Measurements from ENCODE around the gene GLCE.

Gene GLCE

DNA sequence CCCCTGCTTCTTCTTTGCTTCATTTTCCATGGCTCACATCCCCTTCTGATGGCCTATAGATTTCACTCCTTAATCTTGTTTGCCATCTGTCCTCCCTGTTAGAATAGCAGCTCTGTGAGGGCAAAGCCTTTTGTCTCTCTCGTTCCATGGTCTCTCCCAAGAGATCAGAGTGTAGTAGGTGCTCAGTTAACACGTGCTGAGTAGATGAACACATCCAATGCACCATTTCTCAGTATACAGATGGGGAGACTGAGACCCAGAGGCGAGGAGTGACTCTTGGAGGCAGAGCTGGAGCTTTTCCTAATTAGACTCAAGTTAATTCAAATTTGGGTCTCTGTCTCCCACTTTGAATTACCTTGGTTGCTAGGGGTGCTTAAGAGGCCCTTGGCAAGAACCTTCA, 142.5 kb downstream of the GLCE start:
- DNase-seq, result no peak
- in situ Hi-C loops (cut with HindIII; ENCODE audit: low pct_ligation_motif_present, low pct_unique_long_range_greater_than_20kb, low sequenced_read_pairs), result no loop called here

GRCh38 chr15:69303337-69304181, 143.1 kb downstream of the GLCE start:
- in situ Hi-C loops (cut with HindIII; ENCODE audit: low pct_ligation_motif_present, low pct_unique_long_range_greater_than_20kb, low sequenced_read_pairs), result no loop called here
- DNase-seq, result peak; percentile 28

GRCh38 chr15:69304182-69304545, 143.7 kb downstream of the GLCE start:
- peak; percentile 86 for DNase-seq

GRCh38 chr15:69305204-69305931, 144.9 kb downstream of the GLCE start:
- peak; percentile 89 for DNase-seq
- in situ Hi-C loops (cut with HindIII; ENCODE audit: low pct_ligation_motif_present, low pct_unique_long_range_greater_than_20kb, low sequenced_read_pairs), result no loop called here

More at GRCh38 chr15:69304182-69304545, 143.7 kb downstream of the GLCE start:
- in situ Hi-C loops (cut with HindIII; ENCODE audit: low pct_ligation_motif_present, low pct_unique_long_range_greater_than_20kb, low sequenced_read_pairs), result no loop called here

GRCh38 chr15:69305933-69306568, 145.6 kb downstream of the GLCE start:
- DNase-seq, result no peak
- in situ Hi-C loops (cut with HindIII; ENCODE audit: low pct_ligation_motif_present, low pct_unique_long_range_greater_than_20kb, low sequenced_read_pairs), result no loop called here

GRCh38 chr15:69307939-69308338, 147.5 kb downstream of the GLCE start:
- in situ Hi-C loops (cut with HindIII; ENCODE audit: low pct_ligation_motif_present, low pct_unique_long_range_greater_than_20kb, low sequenced_read_pairs), result no loop called here
- no peak for DNase-seq

- in situ Hi-C loops (cut with HindIII; ENCODE audit: low pct_ligation_motif_present, low pct_unique_long_range_greater_than_20kb, low sequenced_read_pairs), result no loop called here
- no peak for DNase-seq
Measured at GRCh38 chr15:69308949-69309348, 148.5 kb downstream of the GLCE start.

DNA sequence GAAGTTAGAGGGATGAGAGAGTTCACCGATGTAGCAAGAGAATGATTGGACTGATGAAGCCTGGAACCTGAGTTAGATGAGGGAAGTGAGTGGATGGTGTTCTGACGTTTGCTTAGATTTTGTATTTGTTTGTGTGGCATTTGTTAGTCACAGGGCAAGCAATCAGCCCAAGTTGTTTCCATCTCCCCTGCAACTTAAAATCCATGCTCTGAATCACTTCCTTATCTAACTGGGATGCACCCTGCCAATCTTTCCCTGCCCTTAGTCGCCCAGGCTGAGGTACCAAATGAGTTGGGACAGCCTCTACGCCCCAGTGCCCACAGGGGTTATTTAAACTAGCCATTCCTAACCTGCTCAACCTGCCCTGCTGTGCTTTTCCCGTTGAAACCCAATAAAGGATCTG, 150.9 kb downstream of the GLCE start:
- in situ Hi-C loops (cut with HindIII; ENCODE audit: low pct_ligation_motif_present, low pct_unique_long_range_greater_than_20kb, low sequenced_read_pairs), result no loop called here
- no peak for DNase-seq

GRCh38 chr15:69313432-69314000, 153.1 kb downstream of the GLCE start:
- in situ Hi-C loops (cut with HindIII; ENCODE audit: low pct_ligation_motif_present, low pct_unique_long_range_greater_than_20kb, low sequenced_read_pairs), result no loop called here

GRCh38 chr15:69314131-69314530, 153.7 kb downstream of the GLCE start:
- no peak for DNase-seq
- in situ Hi-C loops (cut with HindIII; ENCODE audit: low pct_ligation_motif_present, low pct_unique_long_range_greater_than_20kb, low sequenced_read_pairs), result no loop called here

More at GRCh38 chr15:69313432-69314000, 153.1 kb downstream of the GLCE start:
- DNase-seq, result no peak

GRCh38 chr15:69314736-69315135, 154.3 kb downstream of the GLCE start:
- in situ Hi-C loops (cut with HindIII; ENCODE audit: low pct_ligation_motif_present, low pct_unique_long_range_greater_than_20kb, low sequenced_read_pairs), result no loop called here
- DNase-seq, result no peak

GRCh38 chr15:69315402-69316110, 155.1 kb downstream of the GLCE start:
- DNase-seq, result no peak
- in situ Hi-C loops (cut with HindIII; ENCODE audit: low pct_ligation_motif_present, low pct_unique_long_range_greater_than_20kb, low sequenced_read_pairs), result no loop called here

GRCh38 chr15:69316291-69316690, 155.9 kb downstream of the GLCE start:
- no peak for DNase-seq
- in situ Hi-C loops (cut with HindIII; ENCODE audit: low pct_ligation_motif_present, low pct_unique_long_range_greater_than_20kb, low sequenced_read_pairs), result no loop called here

DNA sequence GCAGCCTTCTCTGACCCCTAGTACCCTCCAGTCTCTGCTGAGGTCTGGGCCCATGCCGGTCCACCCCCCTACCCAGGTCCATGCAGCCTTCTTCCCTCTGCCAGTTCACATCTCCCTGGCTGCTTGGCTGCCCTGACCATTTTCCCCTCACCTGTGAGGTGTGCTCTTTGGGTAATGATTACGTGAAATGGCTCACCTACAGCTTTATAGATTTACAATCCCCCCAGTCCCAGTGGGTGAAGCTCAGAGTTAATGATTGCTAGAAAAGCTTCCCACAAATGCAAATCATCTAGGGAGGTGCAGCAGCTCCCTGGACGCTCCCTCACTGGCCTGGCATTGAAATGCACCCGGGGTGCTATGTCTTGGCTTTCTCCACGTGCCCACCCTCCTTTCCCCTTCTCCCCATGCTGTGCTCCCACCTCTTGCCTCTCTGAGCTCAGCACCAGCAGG, 157.0 kb downstream of the GLCE start:
- in situ Hi-C loops (cut with HindIII; ENCODE audit: low pct_ligation_motif_present, low pct_unique_long_range_greater_than_20kb, low sequenced_read_pairs), result no loop called here
- peak; percentile 11 for DNase-seq

- DNase-seq, result no peak
- in situ Hi-C loops (cut with HindIII; ENCODE audit: low pct_ligation_motif_present, low pct_unique_long_range_greater_than_20kb, low sequenced_read_pairs), result no loop called here
Measured at GRCh38 chr15:69318033-69318432, 157.6 kb downstream of the GLCE start.

DNA sequence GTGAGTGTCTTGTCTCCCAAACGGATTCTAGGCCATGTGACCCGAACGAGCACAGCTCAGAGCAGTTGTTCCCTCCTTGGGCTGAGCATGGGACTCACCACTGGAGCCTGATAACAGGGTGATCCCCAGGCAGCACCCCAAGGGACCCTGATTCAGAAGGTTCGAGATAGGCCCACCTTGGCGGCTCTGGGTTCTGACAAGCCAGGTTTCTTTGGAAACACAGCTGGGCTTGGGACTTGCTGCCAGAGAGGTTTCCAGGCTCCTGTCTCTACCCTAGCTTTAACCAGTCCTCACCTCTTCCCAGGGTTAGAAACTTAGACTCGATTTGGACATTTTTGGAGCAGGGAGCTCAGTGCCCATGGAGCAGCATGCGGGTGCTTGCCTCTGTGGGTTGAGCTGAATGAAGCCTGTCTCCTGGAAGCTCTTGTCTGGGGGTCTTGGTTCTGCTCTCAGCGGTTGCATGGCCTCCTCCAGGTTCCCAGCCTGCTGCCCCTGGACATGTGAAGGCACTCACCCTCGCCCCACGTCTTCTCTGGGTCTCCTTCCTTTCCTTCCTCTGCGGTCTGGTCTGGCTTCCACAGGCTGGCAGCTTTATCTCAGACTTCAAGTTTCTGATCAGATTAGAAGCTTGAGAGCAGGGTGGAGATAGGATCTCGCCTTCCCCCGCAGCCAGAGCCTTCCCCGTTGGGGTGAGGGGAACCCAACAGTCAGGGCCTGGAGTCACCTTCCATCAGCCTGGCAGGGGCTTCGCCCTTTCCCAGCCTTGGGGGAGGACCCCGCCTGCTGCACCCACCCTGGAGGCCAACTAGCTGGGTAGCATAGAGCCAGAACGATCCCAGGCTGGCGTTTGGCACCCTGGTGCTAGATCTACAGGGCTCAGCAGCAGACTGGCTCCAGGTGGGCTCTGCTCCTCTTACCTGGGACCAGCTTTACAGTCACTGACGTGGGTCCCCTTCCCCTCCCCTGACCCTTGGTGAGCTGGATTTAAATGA, 159.2 kb downstream of the GLCE start:
- DNase-seq, result no peak
- in situ Hi-C loops (cut with HindIII; ENCODE audit: low pct_ligation_motif_present, low pct_unique_long_range_greater_than_20kb, low sequenced_read_pairs), result no loop called here

- DNase-seq, result no peak
- in situ Hi-C loops (cut with HindIII; ENCODE audit: low pct_ligation_motif_present, low pct_unique_long_range_greater_than_20kb, low sequenced_read_pairs), result no loop called here
Measured at GRCh38 chr15:69320977-69321554, 160.6 kb downstream of the GLCE start.

Measured in ACHN (cell line).